Naive thymus-derived CD4-positive, alpha-beta T cell (primary cell): ENCODE results near the gene KAZN. TPM values are rescaled to one million over a fixed set of nuclear protein-coding genes. Genes with fewer than 3 reads are reported as not detected.

Source experiments
- ATAC-seq: fragments of 150-1000 bp; cut with Tn5 transposase; 2 replicates; pipeline ENCODE4 v1.10.0; 2021; ENCODE audit warnings: mild to moderate bottlenecking, moderate library complexity
- CTCF ChIA-PET: fragments of 350-600 bp; sonication (Branson Sonifier 250); formaldehyde crosslinking; loops from one replicate; lab custom pipeline; 2021; ENCODE audit warnings: antibody characterized with exemption; lab: Charles Lee
- POLR2A ChIA-PET: fragments of 350-600 bp; sonication (Branson Sonifier 250); formaldehyde crosslinking; loops from one replicate; lab custom pipeline; 2021; ENCODE audit warnings: antibody characterized with exemption, inconsistent platforms; lab: Charles Lee
- DNase-seq, 9 donors: peaks; one replicate each; pipeline versions ENCODE4 v3.0.0 to v3.0.0-alpha.2; 2020 to 2022; ENCODE audit warnings: mixed read lengths in 1 of 9
- H3K27ac ChIP-seq: one replicate; pipeline ENCODE4 v1.7.0; 2013; ENCODE audit warnings: mild to moderate bottlenecking, low read depth, low read length, moderate library complexity
- H3K27me3 ChIP-seq, 2 donors: one replicate each; pipeline ENCODE4 v1.7.0; 2013; ENCODE audit warnings: low read length in 2 of 2, mild to moderate bottlenecking in 2 of 2, moderate library complexity in 2 of 2; ENCODE audit not compliant: control insufficient read depth in 2 of 2, insufficient read depth in 2 of 2
- H3K36me3 ChIP-seq, 3 experiments: 1 replicate in 2 of 3; 2 replicates in 1 of 3; pipeline ENCODE4 v1.7.0; 2013; ENCODE audit warnings: low read length in 3 of 3, mild to moderate bottlenecking in 3 of 3, moderate library complexity in 1 of 3; ENCODE audit not compliant: insufficient read depth in 3 of 3, control insufficient read depth in 2 of 3
- H3K4me1 ChIP-seq, 2 donors: one replicate each; pipeline ENCODE4 v1.7.0; 2013; ENCODE audit warnings: low read length in 2 of 2, mild to moderate bottlenecking in 2 of 2, moderate library complexity in 1 of 2; ENCODE audit not compliant: control insufficient read depth in 2 of 2, insufficient read depth in 2 of 2
- H3K4me3 ChIP-seq: 2 replicates; pipeline ENCODE4 v1.7.0; 2013; ENCODE audit warnings: mild to moderate bottlenecking, low read length
- H3K9me3 ChIP-seq, 3 experiments: 1 replicate in 2 of 3; 2 replicates in 1 of 3; pipeline ENCODE4 v1.7.0; 2013; ENCODE audit warnings: low read length in 3 of 3; ENCODE audit not compliant: control insufficient read depth in 2 of 3
- H3K27ac Mint-ChIP-seq, 9 donors: one replicate each; pipeline ENCODE4 v1.8.0; 2020 to 2022; ENCODE audit warnings: mixed read lengths in 9 of 9, mild to moderate bottlenecking in 8 of 9, moderate library complexity in 5 of 9, inconsistent platforms in 2 of 9
- H3K27me3 Mint-ChIP-seq, 5 donors: one replicate each; pipeline ENCODE4 v1.8.0; 2021 to 2022; ENCODE audit warnings: mixed read lengths in 5 of 5, mild to moderate bottlenecking in 1 of 5
- H3K36me3 Mint-ChIP-seq, 5 donors: one replicate each; pipeline ENCODE4 v1.8.0; 2020 to 2022; ENCODE audit warnings: mixed read lengths in 5 of 5, mild to moderate bottlenecking in 3 of 5, inconsistent platforms in 1 of 5
- H3K4me1 Mint-ChIP-seq, 7 donors: one replicate each; pipeline ENCODE4 v1.8.0; 2020 to 2022; ENCODE audit warnings: mixed read lengths in 7 of 7, mild to moderate bottlenecking in 3 of 7, inconsistent platforms in 1 of 7
- H3K4me3 Mint-ChIP-seq, 10 donors: one replicate each; pipeline ENCODE4 v1.8.0; 2020 to 2022; ENCODE audit warnings: mild to moderate bottlenecking in 10 of 10, mixed read lengths in 10 of 10, moderate library complexity in 6 of 10, inconsistent platforms in 2 of 10
- H3K9me3 Mint-ChIP-seq, 11 donors: one replicate each; pipeline ENCODE4 v1.8.0; 2020 to 2022; ENCODE audit warnings: mixed read lengths in 11 of 11, mild to moderate bottlenecking in 4 of 11, inconsistent platforms in 1 of 11, moderate library complexity in 1 of 11
- intact Hi-C, 2 donors: fragments of 100-400 bp; cut with micrococcal nuclease; formaldehyde crosslinking; loops; one replicate each; pipeline ENCODE4 v1.15.1; 2023
- polyA plus RNA-seq, 2 donors: library from polyadenylated mRNA; unstranded; fragments of 300-500 nt; fragmentation: Illumina TruSeq; gene quantifications; one replicate each; pipeline ENCODE4 v1.2.3, GENCODE V29; 2021
- total RNA-seq, 6 experiments: library from RNA in 5 of 6; stranded (reverse) in 5 of 6; gene quantifications; 1 replicate in 5 of 6; 2 replicates in 1 of 6; pipeline ENCODE4 v1.2.3 and lab custom pipeline; 2021 to 2026

Gene KAZN
- total and polyA plus RNA-seq, 7 experiments from 2014 or later = 0.08 to 0.87 (median 0.30) TPM

DNA sequence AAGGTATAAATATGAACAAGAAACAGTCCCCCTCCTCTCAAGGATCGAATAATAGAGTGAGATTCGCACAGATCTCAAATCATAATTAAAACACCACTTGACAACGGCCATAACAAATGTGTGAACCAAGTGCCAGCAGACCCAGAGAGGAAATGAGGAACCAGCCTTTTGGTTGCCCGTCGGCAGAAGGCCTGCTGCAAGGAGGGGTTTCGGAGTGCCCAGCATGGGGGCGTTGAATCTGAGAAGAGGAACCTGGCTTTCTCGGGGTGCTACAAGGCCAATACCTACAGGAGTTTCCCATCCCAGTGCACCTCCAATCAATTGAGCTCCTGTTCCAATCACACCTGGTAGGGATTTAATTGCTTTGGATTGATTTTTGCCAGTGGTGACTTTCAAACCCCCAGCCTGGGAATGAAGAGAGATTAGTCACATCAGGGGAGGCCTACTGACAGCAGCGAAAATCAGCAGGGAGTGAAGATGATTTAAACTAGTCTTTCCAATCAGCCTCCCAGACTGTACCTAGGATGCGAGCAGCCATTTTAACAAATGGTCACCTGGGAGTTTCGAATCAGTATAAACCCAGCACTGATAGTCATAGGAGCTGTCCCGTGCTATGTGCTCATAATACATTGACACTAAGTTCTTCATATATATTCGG, 263.8 kb downstream of the KAZN start:
- peaks cover 0 to 2% (median 0%) of the 10 kb centered on the region in 7 donors for H3K4me1 Mint-ChIP-seq
- no peak overlapping the region for H3K27ac Mint-ChIP-seq
- H3K9me3 Mint-ChIP-seq = peaks cover 0 to 3% (median 0%) of the 10 kb centered on the region in 11 donors
- Histone ChIP-seq H3K4me3 (no peak overlapping the region), H3K9me3 (no peaks in the 10 kb centered on the region), H3K4me1 (no peaks in the 10 kb centered on the region), H3K27me3 (no peaks in the 10 kb centered on the region), H3K27ac (no peak overlapping the region), H3K36me3 (no peaks in the 10 kb centered on the region)
- ChIA-PET POLR2A (no interaction called here), CTCF (no interaction called here)
- no peak overlapping the region for H3K4me3 Mint-ChIP-seq
- no peaks in the 10 kb centered on the region for H3K36me3 Mint-ChIP-seq
- peaks cover 0 to 26% (median 21%) of the 10 kb centered on the region in 5 donors for H3K27me3 Mint-ChIP-seq
- no peak for DNase-seq
- intact Hi-C loops = no loop called here
- no peak for ATAC-seq

DNA sequence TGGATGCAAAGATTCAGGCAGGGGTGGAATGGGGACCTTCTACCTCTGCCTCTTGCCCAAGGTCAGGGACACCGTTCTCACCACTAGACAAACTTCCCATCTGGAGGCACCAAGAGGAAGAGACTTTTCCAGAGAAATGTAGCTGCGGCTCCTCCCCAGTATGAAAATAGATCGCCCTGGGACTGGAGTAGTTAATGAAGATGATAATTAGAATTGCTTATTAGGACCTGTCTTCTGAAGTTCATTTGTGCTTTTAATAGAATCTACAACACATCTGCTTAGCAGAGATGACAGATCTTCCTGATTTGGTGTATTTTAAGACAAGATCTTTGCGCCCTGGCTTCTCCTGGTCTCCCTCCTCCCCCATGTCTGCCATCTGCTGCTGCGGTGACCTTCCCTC, 266.6 kb downstream of the KAZN start:
- no peak overlapping the region for H3K27ac ChIP-seq
- H3K4me1 ChIP-seq = no peaks in the 10 kb centered on the region
- Mint-ChIP-seq H3K27me3 (peaks cover 0 to 18% (median 13%) of the 10 kb centered on the region in 5 donors), H3K27ac (no peak overlapping the region), H3K9me3 (peaks cover 0 to 1% (median 0%) of the 10 kb centered on the region in 11 donors), H3K36me3 (no peaks in the 10 kb centered on the region), H3K4me3 (no peak overlapping the region), H3K4me1 (peaks cover 0 to under 1% (median 0%) of the 10 kb centered on the region in 7 donors)
- intact Hi-C loops = no loop called here
- no peak overlapping the region for H3K4me3 ChIP-seq
- no peaks in the 10 kb centered on the region for H3K36me3 ChIP-seq
- POLR2A ChIA-PET = no interaction called here
- DNase-seq (no peak), ATAC-seq (no peak)
- no peaks in the 10 kb centered on the region for H3K9me3 ChIP-seq
- CTCF ChIA-PET = interaction anchor here (0.6 kb wide), 1 partner anchor 1238 kb away, joined by 4 read pairs; no protein-coding TSS in a partner anchor
- H3K27me3 ChIP-seq = no peaks in the 10 kb centered on the region

DNA sequence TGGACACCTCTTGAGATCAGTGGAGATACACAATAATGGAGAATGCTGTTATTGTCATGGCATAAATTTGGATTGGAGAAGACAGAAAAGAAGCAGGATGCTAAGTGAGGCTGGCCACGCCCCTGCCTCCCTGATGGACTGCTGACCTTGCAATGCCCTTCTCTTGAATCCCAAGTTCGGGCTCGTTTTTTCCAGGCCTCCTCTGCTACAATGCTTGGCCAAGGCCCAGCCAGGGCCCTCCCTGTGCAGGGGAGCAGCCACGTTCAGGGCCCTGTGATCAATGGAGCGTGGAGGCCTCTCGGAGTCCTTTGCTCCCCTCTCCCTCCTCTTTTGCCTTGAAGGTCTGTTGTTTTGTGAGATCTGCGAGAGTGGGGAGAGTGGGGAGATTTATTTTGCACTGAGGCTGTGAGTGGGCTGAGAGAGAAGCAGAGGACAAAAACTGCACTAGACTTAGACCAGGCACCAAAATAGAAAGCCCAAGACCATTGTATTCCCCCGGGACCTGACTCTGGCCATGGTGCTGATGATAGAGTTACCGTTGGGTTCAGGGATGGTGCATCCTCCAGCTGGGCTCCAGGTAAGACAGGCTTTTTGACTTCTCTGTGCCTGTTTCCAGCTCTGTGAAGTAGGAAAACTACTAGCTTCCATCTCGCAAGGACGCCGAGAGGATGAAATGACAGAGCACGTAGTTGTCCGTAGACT, 268.6 kb downstream of the KAZN start:
- Histone ChIP-seq H3K4me3 (no peak overlapping the region), H3K27ac (no peak overlapping the region), H3K36me3 (no peaks in the 10 kb centered on the region), H3K4me1 (no peaks in the 10 kb centered on the region), H3K9me3 (no peaks in the 10 kb centered on the region), H3K27me3 (no peaks in the 10 kb centered on the region)
- CTCF ChIA-PET = interaction anchor here (0.5 kb wide), 1 partner anchor 8 kb away, joined by 7 read pairs; no protein-coding TSS in a partner anchor
- Mint-ChIP-seq H3K27ac (no peak overlapping the region), H3K9me3 (peaks cover 0 to 1% (median 0%) of the 10 kb centered on the region in 11 donors), H3K4me3 (no peak overlapping the region), H3K36me3 (no peaks in the 10 kb centered on the region), H3K27me3 (peaks cover 2 to 25% (median 23%) of the 10 kb centered on the region in 5 donors), H3K4me1 (no peaks in the 10 kb centered on the region)
- no peak for DNase-seq
- POLR2A ChIA-PET = no interaction called here
- intact Hi-C loops = no loop called here
- no peak for ATAC-seq

DNA sequence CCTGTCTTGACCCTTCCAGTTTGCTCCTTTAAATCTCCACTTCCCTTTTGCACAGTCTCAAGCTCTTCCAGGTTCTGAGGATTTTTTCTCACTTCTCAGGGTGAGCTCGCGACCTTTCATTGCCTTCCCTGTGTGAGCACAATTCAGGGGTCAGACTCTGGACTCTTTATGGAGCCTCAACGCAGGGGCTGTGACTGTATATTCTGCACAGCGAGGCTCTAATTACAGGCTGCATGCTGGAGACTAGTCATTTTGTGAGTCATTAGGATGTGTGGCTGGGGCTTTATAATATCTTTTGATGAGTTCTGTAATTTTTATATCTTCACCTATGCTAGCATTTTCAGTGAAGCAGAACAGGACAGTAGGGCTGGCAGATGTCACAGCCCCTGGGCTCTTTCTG, 270.7 kb downstream of the KAZN start:
- no peak overlapping the region for H3K4me3 Mint-ChIP-seq
- intact Hi-C loops = no loop called here
- no peak overlapping the region for H3K27ac ChIP-seq
- ATAC-seq (no peak), DNase-seq (no peak)
- H3K9me3 Mint-ChIP-seq = no peaks in the 10 kb centered on the region
- no peaks in the 10 kb centered on the region for H3K36me3 Mint-ChIP-seq
- no peaks in the 10 kb centered on the region for H3K27me3 ChIP-seq
- POLR2A ChIA-PET = no interaction called here
- H3K9me3 ChIP-seq = no peaks in the 10 kb centered on the region
- H3K36me3 ChIP-seq = no peaks in the 10 kb centered on the region
- no peaks in the 10 kb centered on the region for H3K4me1 ChIP-seq
- CTCF ChIA-PET = no interaction called here
- no peak overlapping the region for H3K4me3 ChIP-seq
- H3K27ac Mint-ChIP-seq = no peak overlapping the region
- peaks cover 2 to 18% (median 15%) of the 10 kb centered on the region in 5 donors for H3K27me3 Mint-ChIP-seq
- H3K4me1 Mint-ChIP-seq = no peaks in the 10 kb centered on the region

DNA sequence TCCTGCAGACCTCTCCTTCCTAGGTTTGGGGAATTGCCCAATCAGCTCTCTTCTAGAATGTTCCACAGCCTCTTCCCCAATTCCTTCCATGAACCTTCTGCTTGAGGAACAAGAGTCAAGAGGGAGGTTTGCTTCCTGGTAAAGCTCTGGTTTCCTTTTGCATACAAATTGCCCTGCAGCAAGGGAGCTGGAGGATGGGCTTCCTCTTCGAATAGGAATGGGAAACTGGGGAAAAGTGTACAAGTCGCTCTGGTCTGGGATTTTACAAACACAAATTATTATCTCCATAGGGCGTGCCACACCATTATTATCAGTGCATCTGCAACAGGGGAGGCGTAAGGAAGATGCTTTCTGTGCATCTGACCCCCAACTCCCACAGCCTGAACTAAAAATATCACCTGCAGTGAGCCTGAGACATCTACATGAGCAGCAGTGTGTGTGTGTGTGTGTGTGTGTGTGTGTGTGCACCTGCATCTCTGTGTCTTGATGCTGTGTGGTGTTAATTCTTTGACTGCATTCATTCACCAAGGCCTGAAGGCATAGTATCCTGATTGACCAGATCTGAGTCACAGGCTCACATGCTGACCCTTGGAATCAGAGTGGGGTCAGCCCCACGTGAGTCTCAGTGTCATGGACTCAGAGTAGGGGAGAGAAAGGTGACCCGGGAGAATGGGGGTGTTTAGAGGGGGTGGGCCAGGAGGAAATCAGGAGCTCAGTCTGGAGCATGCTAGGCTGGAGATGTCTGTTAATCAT, 272.9 kb downstream of the KAZN start:
- H3K9me3 ChIP-seq = no peaks in the 10 kb centered on the region
- ATAC-seq (no peak), DNase-seq (no peak)
- no peak overlapping the region for H3K4me3 Mint-ChIP-seq
- intact Hi-C loops = no loop called here
- H3K4me3 ChIP-seq = no peak overlapping the region
- no peaks in the 10 kb centered on the region for H3K4me1 ChIP-seq
- H3K9me3 Mint-ChIP-seq = no peaks in the 10 kb centered on the region
- peaks cover 7 to 22% (median 11%) of the 10 kb centered on the region in 5 donors for H3K27me3 Mint-ChIP-seq
- no peak overlapping the region for H3K27ac ChIP-seq
- ChIA-PET POLR2A (no interaction called here), CTCF (no interaction called here)
- no peaks in the 10 kb centered on the region for H3K4me1 Mint-ChIP-seq
- no peaks in the 10 kb centered on the region for H3K36me3 ChIP-seq
- H3K36me3 Mint-ChIP-seq = no peaks in the 10 kb centered on the region
- no peaks in the 10 kb centered on the region for H3K27me3 ChIP-seq
- no peak overlapping the region for H3K27ac Mint-ChIP-seq

DNA sequence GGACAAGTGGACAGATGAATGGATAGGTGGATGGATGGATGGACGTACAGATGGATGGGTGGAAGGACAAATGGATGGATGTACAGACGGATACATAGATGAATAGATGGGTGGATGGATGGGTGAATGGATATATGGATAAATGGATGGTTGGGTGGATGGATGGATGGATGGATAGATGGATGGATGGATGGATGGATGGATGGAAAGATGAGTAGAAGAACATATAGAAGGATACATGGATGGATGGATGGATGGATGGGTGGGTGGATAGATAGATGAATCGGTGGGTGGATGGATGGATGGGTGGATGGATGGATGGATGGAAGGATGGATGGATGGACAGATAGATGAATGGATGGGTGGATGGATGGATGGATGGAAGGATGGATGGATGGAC, 274.3 kb downstream of the KAZN start:
- Mint-ChIP-seq H3K27ac (no peak overlapping the region), H3K27me3 (peaks cover 8 to 22% (median 11%) of the 10 kb centered on the region in 5 donors), H3K9me3 (no peaks in the 10 kb centered on the region), H3K4me1 (no peaks in the 10 kb centered on the region), H3K36me3 (no peaks in the 10 kb centered on the region), H3K4me3 (no peak overlapping the region)
- intact Hi-C loops = no loop called here
- ATAC-seq = no peak
- Histone ChIP-seq H3K4me1 (no peaks in the 10 kb centered on the region), H3K27me3 (no peaks in the 10 kb centered on the region), H3K27ac (no peak overlapping the region), H3K4me3 (no peak overlapping the region), H3K9me3 (no peaks in the 10 kb centered on the region), H3K36me3 (no peaks in the 10 kb centered on the region)
- POLR2A ChIA-PET = no interaction called here
- CTCF ChIA-PET = no interaction called here
- no peak for DNase-seq
